DND-41 (cell line): ENCODE measurements around the gene SRSF5.
"Not testable (repeated sequence)": the region's sequence is repeated elsewhere in the genome, so short reads cannot be mapped to it uniquely, and the experiment has no call there.

Experiments used
- ATAC-seq: fragments of 200-7000 bp; cut with Tn5 transposase; 3 replicates; pipeline ENCODE4 v1.9.1; 2021; ENCODE audit warnings: low read depth; ENCODE audit not compliant: insufficient read depth
- DNase-seq: peaks from one replicate; pipeline ENCODE4 v3.0.0-alpha.2; 2020
- H2AFZ ChIP-seq: 2 replicates; pipeline ENCODE4 v1.6.0; 2012; ENCODE audit warnings: low read depth, low read length
- H3K27ac ChIP-seq: 2 replicates; pipeline ENCODE4 v1.5.1; 2012; ENCODE audit warnings: low read length, inconsistent platforms
- H3K27me3 ChIP-seq: fragments of 200-600 bp; sonication (generic); 2 replicates; pipeline ENCODE4 v1.6.0; 2012; ENCODE audit warnings: low read length, mild to moderate bottlenecking, inconsistent platforms; ENCODE audit not compliant: insufficient read depth, poor library complexity
- H3K36me3 ChIP-seq: 2 replicates; pipeline ENCODE4 v1.5.1; 2012; ENCODE audit warnings: low read length, inconsistent platforms; ENCODE audit not compliant: insufficient read depth
- H3K4me1 ChIP-seq: 2 replicates; pipeline ENCODE4 v1.5.1; 2012; ENCODE audit warnings: mild to moderate bottlenecking, low read length; ENCODE audit not compliant: insufficient read depth
- H3K4me2 ChIP-seq: 2 replicates; pipeline ENCODE4 v1.6.0; 2012; ENCODE audit warnings: mild to moderate bottlenecking, moderate library complexity, low read length, inconsistent platforms; ENCODE audit not compliant: insufficient read depth
- H3K4me3 ChIP-seq, 2 experiments: fragments of 200-600 bp in 1 of 2; shearing (Covaris generic) in 1 of 2; 2 replicates each; pipeline ENCODE4 v1.5.1; 2012 to 2016; ENCODE audit warnings: inconsistent platforms in 2 of 2, low read length in 2 of 2, mild to moderate bottlenecking in 2 of 2, low read depth in 1 of 2, moderate library complexity in 1 of 2
- H3K79me2 ChIP-seq: 2 replicates; pipeline ENCODE4 v1.6.0; 2012; ENCODE audit warnings: low read length, inconsistent platforms; ENCODE audit not compliant: insufficient read depth
- H3K9ac ChIP-seq: 2 replicates; pipeline ENCODE4 v1.6.0; 2012; ENCODE audit warnings: low read depth, mild to moderate bottlenecking, inconsistent platforms, low read length, moderate library complexity
- H3K9me3 ChIP-seq: 2 replicates; pipeline ENCODE4 v1.5.1; 2012; ENCODE audit warnings: low read length, moderate library complexity, mild to moderate bottlenecking, inconsistent platforms; ENCODE audit not compliant: insufficient read depth, severe bottlenecking
- H4K20me1 ChIP-seq: 2 replicates; pipeline ENCODE4 v1.6.0; 2012; ENCODE audit warnings: low read length; ENCODE audit not compliant: insufficient read depth
- EZH2 ChIP-seq: IDR thresholded peaks from 3 replicates; pipeline ENCODE4 v1.6.1; 2012; ENCODE audit warnings: borderline replicate concordance, low read depth, mild to moderate bottlenecking, moderate library complexity, low read length, inconsistent platforms; ENCODE audit not compliant: severe bottlenecking
- TF ChIP-seq, protein P1 (sequence below): IDR thresholded peaks from 2 replicates; pipeline ENCODE4 v1.5.1; 2012; ENCODE audit warnings: borderline replicate concordance, low read length, moderate library complexity, mild to moderate bottlenecking; ENCODE audit not compliant: poor library complexity, severe bottlenecking; ENCODE audit errors: extremely low read depth

SRSF5 gene

GRCh38 chr14:69811227-69811867, 44.4 kb downstream of the SRSF5 start:
- no peak for ATAC-seq
- H3K4me1 ChIP-seq = no peaks in the 10 kb centered on the region
- TF ChIP-seq, protein P1, sequence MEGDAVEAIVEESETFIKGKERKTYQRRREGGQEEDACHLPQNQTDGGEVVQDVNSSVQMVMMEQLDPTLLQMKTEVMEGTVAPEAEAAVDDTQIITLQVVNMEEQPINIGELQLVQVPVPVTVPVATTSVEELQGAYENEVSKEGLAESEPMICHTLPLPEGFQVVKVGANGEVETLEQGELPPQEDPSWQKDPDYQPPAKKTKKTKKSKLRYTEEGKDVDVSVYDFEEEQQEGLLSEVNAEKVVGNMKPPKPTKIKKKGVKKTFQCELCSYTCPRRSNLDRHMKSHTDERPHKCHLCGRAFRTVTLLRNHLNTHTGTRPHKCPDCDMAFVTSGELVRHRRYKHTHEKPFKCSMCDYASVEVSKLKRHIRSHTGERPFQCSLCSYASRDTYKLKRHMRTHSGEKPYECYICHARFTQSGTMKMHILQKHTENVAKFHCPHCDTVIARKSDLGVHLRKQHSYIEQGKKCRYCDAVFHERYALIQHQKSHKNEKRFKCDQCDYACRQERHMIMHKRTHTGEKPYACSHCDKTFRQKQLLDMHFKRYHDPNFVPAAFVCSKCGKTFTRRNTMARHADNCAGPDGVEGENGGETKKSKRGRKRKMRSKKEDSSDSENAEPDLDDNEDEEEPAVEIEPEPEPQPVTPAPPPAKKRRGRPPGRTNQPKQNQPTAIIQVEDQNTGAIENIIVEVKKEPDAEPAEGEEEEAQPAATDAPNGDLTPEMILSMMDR = no peak
- no peak for TF ChIP-seq EZH2
- no peaks in the 10 kb centered on the region for H4K20me1 ChIP-seq
- H3K4me3 ChIP-seq = no peak overlapping the region
- no peak overlapping the region for H3K27ac ChIP-seq
- no peak overlapping the region for H3K9ac ChIP-seq
- peaks cover 13% of the 10 kb centered on the region for H3K27me3 ChIP-seq
- no peak for DNase-seq
- no peak overlapping the region for H2AFZ ChIP-seq
- H3K4me2 ChIP-seq = no peak overlapping the region
- no peaks in the 10 kb centered on the region for H3K9me3 ChIP-seq
- no peaks in the 10 kb centered on the region for H3K79me2 ChIP-seq
- no peaks in the 10 kb centered on the region for H3K36me3 ChIP-seq

- no peaks in the 10 kb centered on the region for H3K79me2 ChIP-seq
- no peak overlapping the region for H3K4me3 ChIP-seq
- TF ChIP-seq, protein P1 = no peak
- TF ChIP-seq EZH2 = no peak
- DNase-seq = no peak
- H2AFZ ChIP-seq = no peak overlapping the region
- ATAC-seq = no peak
- H3K27ac ChIP-seq = no peak overlapping the region
- peaks cover 16% of the 10 kb centered on the region for H3K27me3 ChIP-seq
- no peak overlapping the region for H3K4me2 ChIP-seq
- no peaks in the 10 kb centered on the region for H3K36me3 ChIP-seq
- H3K9ac ChIP-seq = no peak overlapping the region
- no peaks in the 10 kb centered on the region for H3K9me3 ChIP-seq
- H4K20me1 ChIP-seq = no peaks in the 10 kb centered on the region
- no peaks in the 10 kb centered on the region for H3K4me1 ChIP-seq
Observed at GRCh38 chr14:69811868-69812252, 44.9 kb downstream of the SRSF5 start.

DNA sequence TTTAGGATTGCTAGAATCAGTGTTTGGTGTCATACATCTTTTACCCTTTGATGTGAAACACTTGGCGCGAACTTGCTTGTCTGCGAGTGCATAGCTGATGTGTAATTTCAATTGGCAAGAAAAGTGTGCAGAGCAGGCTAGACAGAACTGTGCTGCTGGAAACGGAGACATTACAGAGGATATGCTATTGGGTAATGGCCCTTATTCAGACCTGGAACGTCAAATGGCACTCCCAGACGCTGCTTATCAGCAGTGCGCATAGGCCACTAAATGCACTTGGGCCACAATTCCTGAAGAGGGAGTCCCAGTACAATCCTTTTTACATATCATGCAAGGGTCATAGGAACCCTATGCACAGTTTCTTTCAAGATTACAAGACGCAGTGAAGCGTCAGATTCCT, 45.8 kb downstream of the SRSF5 start:
- H3K9me3 ChIP-seq = no peaks in the 10 kb centered on the region
- DNase-seq = no peak
- no peak overlapping the region for H3K4me3 ChIP-seq
- no peak for TF ChIP-seq EZH2
- TF ChIP-seq, protein P1 = peak; percentile 28
- H3K36me3 ChIP-seq = no peaks in the 10 kb centered on the region
- no peak overlapping the region for H3K4me2 ChIP-seq
- no peaks in the 10 kb centered on the region for H3K4me1 ChIP-seq
- H2AFZ ChIP-seq = no peak overlapping the region
- no peak overlapping the region for H3K9ac ChIP-seq
- peaks cover 16% of the 10 kb centered on the region for H3K27me3 ChIP-seq
- H3K79me2 ChIP-seq = no peaks in the 10 kb centered on the region
- no peaks in the 10 kb centered on the region for H4K20me1 ChIP-seq
- no peak overlapping the region for H3K27ac ChIP-seq
- no peak for ATAC-seq

DNA sequence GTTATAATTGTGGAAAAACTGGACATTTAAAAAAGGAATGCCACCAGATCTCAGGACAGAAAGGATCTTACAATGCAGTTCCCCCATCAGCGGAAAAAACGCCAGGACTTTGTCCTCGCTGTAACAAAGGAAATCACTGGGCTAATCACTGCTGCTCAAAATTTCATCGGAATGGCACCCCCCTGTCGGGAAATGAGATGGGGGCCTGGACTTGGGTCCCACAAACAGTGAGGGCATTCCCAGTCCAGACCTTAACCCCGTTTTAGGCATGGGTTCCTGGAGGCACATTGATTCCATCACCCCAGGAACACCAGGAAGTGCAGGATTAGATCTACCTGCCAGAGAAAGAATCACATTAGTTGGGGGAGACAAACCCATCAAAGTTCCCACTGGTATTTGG, 46.4 kb downstream of the SRSF5 start:
- H3K4me2 ChIP-seq, H3K79me2 ChIP-seq, H3K36me3 ChIP-seq, ATAC-seq, H2AFZ ChIP-seq, H3K9ac ChIP-seq, DNase-seq, H3K9me3 ChIP-seq, H3K4me1 ChIP-seq, H3K4me3 ChIP-seq, H4K20me1 ChIP-seq, H3K27ac ChIP-seq: not testable (repeated sequence)
- H3K27me3 ChIP-seq = peaks cover 16% of the 10 kb centered on the region
